ENCODE measurements around the gene DBR1.

GRCh38 chr3:138125548-138126221, 49.0 kb downstream of the DBR1 start:
- TF ChIP-seq, protein P1, sequence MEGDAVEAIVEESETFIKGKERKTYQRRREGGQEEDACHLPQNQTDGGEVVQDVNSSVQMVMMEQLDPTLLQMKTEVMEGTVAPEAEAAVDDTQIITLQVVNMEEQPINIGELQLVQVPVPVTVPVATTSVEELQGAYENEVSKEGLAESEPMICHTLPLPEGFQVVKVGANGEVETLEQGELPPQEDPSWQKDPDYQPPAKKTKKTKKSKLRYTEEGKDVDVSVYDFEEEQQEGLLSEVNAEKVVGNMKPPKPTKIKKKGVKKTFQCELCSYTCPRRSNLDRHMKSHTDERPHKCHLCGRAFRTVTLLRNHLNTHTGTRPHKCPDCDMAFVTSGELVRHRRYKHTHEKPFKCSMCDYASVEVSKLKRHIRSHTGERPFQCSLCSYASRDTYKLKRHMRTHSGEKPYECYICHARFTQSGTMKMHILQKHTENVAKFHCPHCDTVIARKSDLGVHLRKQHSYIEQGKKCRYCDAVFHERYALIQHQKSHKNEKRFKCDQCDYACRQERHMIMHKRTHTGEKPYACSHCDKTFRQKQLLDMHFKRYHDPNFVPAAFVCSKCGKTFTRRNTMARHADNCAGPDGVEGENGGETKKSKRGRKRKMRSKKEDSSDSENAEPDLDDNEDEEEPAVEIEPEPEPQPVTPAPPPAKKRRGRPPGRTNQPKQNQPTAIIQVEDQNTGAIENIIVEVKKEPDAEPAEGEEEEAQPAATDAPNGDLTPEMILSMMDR (IDR thresholded peaks at IDR 0.05): no peak
- no peak for TF ChIP-seq POLR2A (IDR thresholded peaks at IDR 0.05)

Measured in testis (tissue), 2 donors.